HFFc6 (cell line): ENCODE results near the gene PKP2. TPM values are rescaled to one million over a fixed set of nuclear protein-coding genes. Genes with fewer than 3 reads are reported as not detected.

Experiments
- DNase-seq: peaks from one replicate; pipeline ENCODE4 v3.0.0-alpha.2; 2018
- H3K27ac Mint-ChIP-seq: 2 replicates; pipeline ENCODE4 v1.8.0; 2020; ENCODE audit warnings: mild to moderate bottlenecking, mixed read lengths
- H3K27me3 Mint-ChIP-seq: 2 replicates; pipeline ENCODE4 v1.8.0; 2021; ENCODE audit warnings: mild to moderate bottlenecking, moderate library complexity, mixed read lengths; ENCODE audit not compliant: insufficient read depth
- H3K36me3 Mint-ChIP-seq: 2 replicates; pipeline ENCODE4 v1.8.0; 2021; ENCODE audit warnings: low read depth, mixed read lengths
- H3K4me1 Mint-ChIP-seq: 2 replicates; pipeline ENCODE4 v1.8.0; 2020; ENCODE audit warnings: low read depth, mixed read lengths
- H3K4me3 Mint-ChIP-seq: 2 replicates; pipeline ENCODE4 v1.8.0; 2020; ENCODE audit warnings: mild to moderate bottlenecking, moderate library complexity, mixed read lengths
- H3K9me3 Mint-ChIP-seq: 2 replicates; pipeline ENCODE4 v1.8.0; 2020; ENCODE audit warnings: mild to moderate bottlenecking, mixed read lengths
- total RNA-seq, 6 experiments: library from RNA; stranded (reverse); fragmentation: NEBNext Ultra II Directional; extraction: Animal tissue kit (Norgen Biotek cat#: 25700); gene quantifications; 2 replicates in 1 of 6; 3 replicates in 5 of 6; pipeline ENCODE4 v1.2.3, GENCODE V29; 2021
- TF ChIP-seq, protein P1 (sequence below): fragments of 200-600 bp; sonication (generic); IDR thresholded peaks from 2 replicates; pipeline ENCODE4 v1.5.0; 2021; ENCODE audit warnings: antibody characterized with exemption, mild to moderate bottlenecking

Gene PKP2
- total RNA-seq, 6 experiments from 2014 or later: 0.17 TPM; not detected in 5

DNA sequence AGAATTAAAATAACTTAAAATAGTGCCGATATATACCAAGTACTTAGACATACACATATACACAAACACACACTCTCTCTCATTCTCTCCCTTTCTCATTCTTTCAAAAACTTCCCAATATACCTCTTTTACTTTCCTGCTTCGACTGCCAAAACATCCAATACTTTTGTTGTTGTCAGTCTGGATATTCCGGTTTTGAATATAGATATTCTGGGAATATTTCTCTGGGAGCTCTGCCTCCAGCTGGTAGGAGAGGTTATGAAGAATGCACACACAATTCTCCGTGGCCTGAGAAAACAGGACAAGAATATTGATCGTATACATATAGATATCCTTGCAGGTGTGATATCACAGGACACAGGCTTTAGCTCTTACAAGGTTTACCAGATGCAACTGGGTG lies 74.2 kb downstream of the PKP2 start:
- Mint-ChIP-seq H3K27me3 (no peaks in the 10 kb centered on the region; the same call in none of the 2 replicates), H3K36me3 (no peaks in the 10 kb centered on the region), H3K9me3 (no peaks in the 10 kb centered on the region; the same call in 1 of the 2 replicates), H3K4me1 (no peaks in the 10 kb centered on the region), H3K4me3 (no peak overlapping the region), H3K27ac (no peak overlapping the region)
- TF ChIP-seq, protein P1, sequence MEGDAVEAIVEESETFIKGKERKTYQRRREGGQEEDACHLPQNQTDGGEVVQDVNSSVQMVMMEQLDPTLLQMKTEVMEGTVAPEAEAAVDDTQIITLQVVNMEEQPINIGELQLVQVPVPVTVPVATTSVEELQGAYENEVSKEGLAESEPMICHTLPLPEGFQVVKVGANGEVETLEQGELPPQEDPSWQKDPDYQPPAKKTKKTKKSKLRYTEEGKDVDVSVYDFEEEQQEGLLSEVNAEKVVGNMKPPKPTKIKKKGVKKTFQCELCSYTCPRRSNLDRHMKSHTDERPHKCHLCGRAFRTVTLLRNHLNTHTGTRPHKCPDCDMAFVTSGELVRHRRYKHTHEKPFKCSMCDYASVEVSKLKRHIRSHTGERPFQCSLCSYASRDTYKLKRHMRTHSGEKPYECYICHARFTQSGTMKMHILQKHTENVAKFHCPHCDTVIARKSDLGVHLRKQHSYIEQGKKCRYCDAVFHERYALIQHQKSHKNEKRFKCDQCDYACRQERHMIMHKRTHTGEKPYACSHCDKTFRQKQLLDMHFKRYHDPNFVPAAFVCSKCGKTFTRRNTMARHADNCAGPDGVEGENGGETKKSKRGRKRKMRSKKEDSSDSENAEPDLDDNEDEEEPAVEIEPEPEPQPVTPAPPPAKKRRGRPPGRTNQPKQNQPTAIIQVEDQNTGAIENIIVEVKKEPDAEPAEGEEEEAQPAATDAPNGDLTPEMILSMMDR: no peak
- DNase-seq: no peak

DNA sequence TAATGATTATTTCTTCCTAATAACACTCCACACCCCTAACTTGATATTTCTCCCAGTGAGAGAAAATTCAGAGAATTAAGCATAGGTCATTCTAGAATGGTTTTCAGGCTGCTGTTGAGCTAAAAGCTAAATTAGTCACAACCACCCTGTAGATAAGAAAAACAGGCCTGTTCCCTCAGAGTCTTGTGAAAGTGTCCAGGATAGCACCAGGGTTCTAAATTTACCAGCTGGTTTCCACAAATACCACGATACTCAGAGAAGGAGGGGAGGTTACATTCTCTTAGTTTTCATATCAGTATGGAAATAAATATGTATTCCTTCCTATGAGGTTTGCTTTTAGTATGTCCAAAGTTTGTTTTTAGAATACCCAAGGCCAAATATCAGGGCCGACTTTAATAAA lies 74.9 kb downstream of the PKP2 start:
- DNase-seq: no peak
- Mint-ChIP-seq H3K27me3 (no peaks in the 10 kb centered on the region; the same call in none of the 2 replicates), H3K4me1 (no peaks in the 10 kb centered on the region), H3K27ac (no peak overlapping the region), H3K4me3 (no peak overlapping the region), H3K36me3 (no peaks in the 10 kb centered on the region), H3K9me3 (no peaks in the 10 kb centered on the region; the same call in 1 of the 2 replicates)
- TF ChIP-seq, protein P1: no peak

DNA sequence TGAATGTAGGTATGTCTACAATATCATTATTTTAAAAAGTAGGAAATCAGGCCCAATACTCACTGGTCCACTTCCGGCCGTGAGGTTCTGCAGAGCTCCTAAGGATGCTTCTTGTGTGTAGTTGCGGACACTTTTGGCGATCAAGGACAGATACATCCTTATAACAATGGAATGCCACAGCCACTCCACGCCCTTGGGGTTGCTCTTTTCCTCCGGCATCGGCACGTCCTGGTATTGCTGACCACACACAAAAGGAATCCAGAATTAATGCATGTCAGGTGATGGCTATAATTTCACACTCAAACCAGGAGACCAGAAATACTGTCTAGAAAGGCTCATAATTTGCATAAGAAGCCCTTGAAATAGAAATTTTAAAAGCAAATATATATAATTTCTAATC lies 75.3 kb downstream of the PKP2 start:
- Mint-ChIP-seq H3K36me3 (no peaks in the 10 kb centered on the region), H3K9me3 (no peaks in the 10 kb centered on the region; the same call in 1 of the 2 replicates), H3K27me3 (no peaks in the 10 kb centered on the region; the same call in none of the 2 replicates), H3K27ac (no peak overlapping the region), H3K4me1 (no peaks in the 10 kb centered on the region), H3K4me3 (no peak overlapping the region)
- no peak for DNase-seq
- TF ChIP-seq, protein P1: no peak

DNA sequence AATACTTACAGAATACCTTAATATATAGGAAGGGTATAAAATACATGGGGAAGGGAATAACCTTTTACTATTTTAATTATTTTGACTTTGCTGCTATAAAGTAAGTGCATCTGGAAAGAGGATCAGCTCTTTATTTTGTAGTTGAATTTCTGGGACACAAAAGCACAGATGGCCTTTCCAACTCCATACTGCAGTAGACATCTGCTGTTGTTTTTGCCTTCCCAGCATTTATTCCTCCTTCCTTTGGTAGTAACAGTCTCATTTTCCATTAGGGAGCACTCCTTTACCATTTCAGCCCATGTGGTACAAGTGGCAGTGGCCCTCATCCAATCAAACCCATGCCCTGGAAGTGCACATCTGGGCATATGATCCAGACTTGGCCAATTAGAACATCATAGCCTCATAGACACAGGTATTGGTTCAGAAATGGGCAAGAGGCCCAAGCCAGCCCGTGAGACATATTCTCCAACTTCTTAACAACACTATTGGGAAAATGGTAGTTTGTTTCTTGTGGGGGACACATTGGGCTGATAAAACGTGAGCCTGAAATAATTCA lies 76.1 kb downstream of the PKP2 start:
- DNase-seq: no peak
- Mint-ChIP-seq H3K27ac (no peak overlapping the region), H3K4me1 (no peaks in the 10 kb centered on the region), H3K36me3 (no peaks in the 10 kb centered on the region), H3K27me3 (no peaks in the 10 kb centered on the region; the same call in none of the 2 replicates), H3K4me3 (no peak overlapping the region), H3K9me3 (no peaks in the 10 kb centered on the region; the same call in 1 of the 2 replicates)
- TF ChIP-seq, protein P1: no peak

DNA sequence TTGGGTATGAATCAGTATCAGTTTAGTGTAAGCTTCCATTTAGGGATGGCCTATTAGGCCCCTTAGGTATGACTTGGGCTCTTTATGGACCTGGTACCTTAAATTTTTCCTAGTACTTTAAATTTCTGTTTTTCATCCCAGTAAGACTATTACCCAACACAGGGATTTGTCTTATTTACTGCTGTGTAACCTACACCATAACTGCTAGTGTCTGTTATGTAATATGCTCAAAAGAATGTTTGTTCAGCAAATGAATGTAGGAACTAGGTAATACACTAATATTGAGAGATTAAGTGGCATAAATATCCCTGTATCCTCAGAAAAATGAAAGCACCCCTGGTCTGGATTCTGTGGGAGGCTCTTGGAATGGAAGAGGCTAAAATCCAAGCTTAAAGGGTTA lies 77.2 kb downstream of the PKP2 start:
- H3K36me3 Mint-ChIP-seq: no peaks in the 10 kb centered on the region
- TF ChIP-seq, protein P1: no peak

More for the DNA sequence above, 77.2 kb downstream of the PKP2 start:
- no peak for DNase-seq
- Mint-ChIP-seq H3K9me3 (peaks cover 6% of the 10 kb centered on the region), H3K4me3 (no peak overlapping the region), H3K4me1 (no peaks in the 10 kb centered on the region), H3K27me3 (no peaks in the 10 kb centered on the region; the same call in none of the 2 replicates), H3K27ac (no peak overlapping the region)
